K562 (cell line): Measurements from ENCODE around the gene CUTA. TPM values are rescaled to one million over a fixed set of nuclear protein-coding genes. Genes with fewer than 3 reads are reported as not detected.
A peak's percentile ranks its signal among the peaks of the same experiment; 100 is the strongest.

Source experiments
- ATF7 ChIP-seq: fragments of 450-650 bp; IDR thresholded peaks from 2 replicates; pipeline ENCODE4 v1.7.1; 2014; ENCODE audit warnings: mild to moderate bottlenecking, moderate library complexity
- BRCA1 ChIP-seq, 2 experiments: fragments of 450-650 bp in 1 of 2; sonication (generic) in 1 of 2; formaldehyde crosslinking in 1 of 2; IDR thresholded peaks; 2 replicates each; pipeline versions ENCODE4 v1.5.0 to v1.6.1; 2017 to 2020; ENCODE audit warnings: mild to moderate bottlenecking in 1 of 2, missing genetic modification reagents in 1 of 2
- CBFB ChIP-seq: sonication (generic); formaldehyde crosslinking; IDR thresholded peaks from 2 replicates; pipeline ENCODE4 v1.4.0; 2020; ENCODE audit warnings: mild to moderate bottlenecking, missing genetic modification reagents
- CHAMP1 ChIP-seq: fragments of 450-650 bp; IDR thresholded peaks from 2 replicates; pipeline ENCODE4 v1.6.1; 2016; ENCODE audit warnings: mild to moderate bottlenecking
- DACH1 ChIP-seq: fragments of 450-650 bp; IDR thresholded peaks from 2 replicates; pipeline ENCODE4 v1.6.1; 2018; ENCODE audit not compliant: partially characterized antibody
- EP400 ChIP-seq: fragments of 450-650 bp; IDR thresholded peaks from 2 replicates; pipeline ENCODE4 v1.6.1; 2017; ENCODE audit warnings: antibody characterized with exemption, mild to moderate bottlenecking, moderate library complexity
- HDAC1 ChIP-seq, 2 experiments: fragments of 450-650 bp; IDR thresholded peaks; 2 replicates each; pipeline ENCODE4 v1.6.1; 2016 to 2017; ENCODE audit warnings: inconsistent platforms in 1 of 2, mild to moderate bottlenecking in 1 of 2, moderate library complexity in 1 of 2
- HDGF ChIP-seq: fragments of 450-650 bp; IDR thresholded peaks from 2 replicates; pipeline ENCODE4 v1.6.1; 2016
- NFIC ChIP-seq: fragments of 450-650 bp; IDR thresholded peaks from 2 replicates; pipeline ENCODE4 v1.6.1; 2017; ENCODE audit warnings: mild to moderate bottlenecking, inconsistent platforms
- NR2F6 ChIP-seq: fragments of 450-650 bp; formaldehyde crosslinking; IDR thresholded peaks from 2 replicates; pipeline ENCODE4 v1.4.0; 2020; ENCODE audit warnings: mild to moderate bottlenecking
- NRF1 ChIP-seq, 2 experiments: fragments of 450-650 bp; IDR thresholded peaks in 1 of 2; conservative IDR thresholded peaks in 1 of 2; 2 replicates each; pipeline ENCODE4 v1.6.1; 2014; ENCODE audit warnings: mild to moderate bottlenecking in 2 of 2
- PHF21A ChIP-seq: fragments of 450-650 bp; IDR thresholded peaks from 2 replicates; pipeline ENCODE4 v1.6.1; 2017; ENCODE audit warnings: low read depth, borderline replicate concordance
- RAD51 ChIP-seq: fragments of 450-650 bp; IDR thresholded peaks from 2 replicates; pipeline ENCODE4 v1.7.1; 2016; ENCODE audit warnings: low read depth, mild to moderate bottlenecking, borderline replicate concordance
- RBM22 ChIP-seq: fragments of 200-400 bp; formaldehyde crosslinking; IDR thresholded peaks from 2 replicates; pipeline ENCODE4 v1.6.1; 2018; ENCODE audit warnings: low read length, low read depth; ENCODE audit not compliant: poor library complexity, severe bottlenecking
- RHOXF2B ChIP-seq: fragments of 250-450 bp; sonication (Bioruptor Pico); conservative IDR thresholded peaks from 2 replicates; pipeline ENCODE4 v1.5.1; 2021
- SRSF9 ChIP-seq: fragments of 200-400 bp; formaldehyde crosslinking; IDR thresholded peaks from 2 replicates; pipeline ENCODE4 v1.6.1; 2017; ENCODE audit warnings: low read depth, low read length, borderline replicate concordance
- TAF1 ChIP-seq: IDR thresholded peaks from 2 replicates; pipeline ENCODE4 v1.6.1; 2011; ENCODE audit warnings: mild to moderate bottlenecking, low read length, moderate library complexity; ENCODE audit not compliant: insufficient read depth, control insufficient read depth, severe bottlenecking; ENCODE audit errors: extremely low read depth
- TCF7L2 ChIP-seq: fragments of 150-350 bp; IDR thresholded peaks from 2 replicates; pipeline ENCODE4 v1.6.1; 2016; ENCODE audit warnings: low read depth, mild to moderate bottlenecking, low read length, moderate library complexity
- WHSC1 ChIP-seq: IDR thresholded peaks from one replicate; pipeline ENCODE4 v1.6.1; 2012; ENCODE audit warnings: low read length, control low read depth, inconsistent platforms
- ZC3H8 ChIP-seq: fragments of 450-650 bp; IDR thresholded peaks from 2 replicates; pipeline ENCODE4 v1.6.1; 2017
- ZNF165 ChIP-seq: fragments of 250-450 bp; sonication (Bioruptor Pico); IDR thresholded peaks from 2 replicates; pipeline ENCODE4 v1.4.0; 2020; ENCODE audit warnings: borderline replicate concordance
- ZNF311 ChIP-seq: fragments of 250-450 bp; sonication (Bioruptor Pico); IDR thresholded peaks from 2 replicates; pipeline ENCODE4 v1.4.0; 2020; ENCODE audit warnings: mild to moderate bottlenecking, moderate library complexity
- ZSCAN32 ChIP-seq: fragments of 450-650 bp; formaldehyde crosslinking; IDR thresholded peaks from 2 replicates; pipeline ENCODE4 v1.4.0; 2020; ENCODE audit warnings: mild to moderate bottlenecking, moderate library complexity
- polyA plus RNA-seq, 8 experiments: library from polyadenylated mRNA; depleted of rRNA in 4 of 8; stranded (reverse) in 5 of 8; unstranded in 3 of 8; fragments of >200 nt; fragmentation: Nextera tagmentation in 2 of 8; fragmentation: Illumina TruSeq in 1 of 8; extraction: Ambion mirVana in 2 of 8; extraction: Trizol in 1 of 8; gene quantifications; 2 replicates each; pipeline versions ENCODE4 v1.2.1 to v1.2.3, GENCODE V29; 2011 to 2014; ENCODE audit warnings: inconsistent platforms in 1 of 8, missing spikeins in 1 of 8
- total RNA-seq, 7 experiments: library from RNA; depleted of rRNA in 6 of 7; stranded (reverse); fragments of >200 nt in 6 of 7; fragmentation: Illumina TruSeq in 2 of 7; extraction: Trizol in 2 of 7; gene quantifications; 2 replicates each; pipeline versions ENCODE4 v1.2.1 to v1.2.3, GENCODE V29; 2011 to 2021; ENCODE audit warnings: low replicate concordance in 1 of 7
- TF ChIP-seq, protein P1 (sequence below): sonication (generic); formaldehyde crosslinking; IDR thresholded peaks from 2 replicates; pipeline ENCODE4 v1.8.0; 2022; ENCODE audit warnings: mild to moderate bottlenecking, missing genetic modification reagents, borderline replicate concordance
- TF ChIP-seq, protein P2 (sequence below): sonication (generic); formaldehyde crosslinking; IDR thresholded peaks from 2 replicates; pipeline ENCODE4 v1.8.1; 2023; ENCODE audit warnings: mild to moderate bottlenecking, missing genetic modification reagents

Gene CUTA
- total and polyA plus RNA-seq, 9 of the 15 experiments (the other 6 are each of a cell fraction or from before 2014, with no cell fraction given): 166 to 682 (median 310) TPM

GRCh38 chr6:33439956-33440648 lies 22.2 kb upstream of the CUTA start (continued):
- TF ChIP-seq, protein P1, sequence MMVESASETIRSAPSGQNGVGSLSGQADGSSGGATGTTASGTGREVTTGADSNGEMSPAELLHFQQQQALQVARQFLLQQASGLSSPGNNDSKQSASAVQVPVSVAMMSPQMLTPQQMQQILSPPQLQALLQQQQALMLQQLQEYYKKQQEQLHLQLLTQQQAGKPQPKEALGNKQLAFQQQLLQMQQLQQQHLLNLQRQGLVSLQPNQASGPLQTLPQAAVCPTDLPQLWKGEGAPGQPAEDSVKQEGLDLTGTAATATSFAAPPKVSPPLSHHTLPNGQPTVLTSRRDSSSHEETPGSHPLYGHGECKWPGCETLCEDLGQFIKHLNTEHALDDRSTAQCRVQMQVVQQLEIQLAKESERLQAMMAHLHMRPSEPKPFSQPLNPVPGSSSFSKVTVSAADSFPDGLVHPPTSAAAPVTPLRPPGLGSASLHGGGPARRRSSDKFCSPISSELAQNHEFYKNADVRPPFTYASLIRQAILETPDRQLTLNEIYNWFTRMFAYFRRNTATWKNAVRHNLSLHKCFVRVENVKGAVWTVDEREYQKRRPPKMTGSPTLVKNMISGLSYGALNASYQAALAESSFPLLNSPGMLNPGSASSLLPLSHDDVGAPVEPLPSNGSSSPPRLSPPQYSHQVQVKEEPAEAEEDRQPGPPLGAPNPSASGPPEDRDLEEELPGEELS (CRISPR knock-in tag): no peak
- peak; percentile 89 for TF ChIP-seq HDGF
- no peak for TF ChIP-seq NRF1 (conservative IDR thresholded peaks at IDR 0.05 in 1 of 2, IDR thresholded peaks at IDR 0.05 in 1 of 2)
- TF ChIP-seq ZC3H8: 0 out of 2 replicates have a peak, but pooled peaks have one; percentile 86
- no peak for TF ChIP-seq SRSF9
- TF ChIP-seq RHOXF2B (CRISPR knock-in tag): no peak
- TF ChIP-seq CBFB (CRISPR knock-in tag): no peak
- no peak for TF ChIP-seq PHF21A
- no peak for TF ChIP-seq WHSC1
- TF ChIP-seq ZNF165 (CRISPR knock-in tag): no peak
- no peak for TF ChIP-seq CHAMP1
- TF ChIP-seq BRCA1 (IDR thresholded peaks at IDR 0.05): no peak
- TF ChIP-seq BRCA1 (CRISPR knock-in tag; IDR thresholded peaks at IDR 0.05): no peak
- TF ChIP-seq ATF7: no peak
- TF ChIP-seq ZNF311: no peak
- no peak for TF ChIP-seq RBM22
- TF ChIP-seq NR2F6: no peak
- TF ChIP-seq, protein P2, sequence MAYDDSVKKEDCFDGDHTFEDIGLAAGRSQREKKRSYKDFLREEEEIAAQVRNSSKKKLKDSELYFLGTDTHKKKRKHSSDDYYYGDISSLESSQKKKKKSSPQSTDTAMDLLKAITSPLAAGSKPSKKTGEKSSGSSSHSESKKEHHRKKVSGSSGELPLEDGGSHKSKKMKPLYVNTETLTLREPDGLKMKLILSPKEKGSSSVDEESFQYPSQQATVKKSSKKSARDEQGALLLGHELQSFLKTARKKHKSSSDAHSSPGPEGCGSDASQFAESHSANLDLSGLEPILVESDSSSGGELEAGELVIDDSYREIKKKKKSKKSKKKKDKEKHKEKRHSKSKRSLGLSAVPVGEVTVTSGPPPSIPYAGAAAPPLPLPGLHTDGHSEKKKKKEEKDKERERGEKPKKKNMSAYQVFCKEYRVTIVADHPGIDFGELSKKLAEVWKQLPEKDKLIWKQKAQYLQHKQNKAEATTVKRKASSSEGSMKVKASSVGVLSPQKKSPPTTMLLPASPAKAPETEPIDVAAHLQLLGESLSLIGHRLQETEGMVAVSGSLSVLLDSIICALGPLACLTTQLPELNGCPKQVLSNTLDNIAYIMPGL (CRISPR knock-in tag): no peak
- no peak for TF ChIP-seq TAF1
- no peak for TF ChIP-seq ZSCAN32 (CRISPR knock-in tag)
- TF ChIP-seq EP400: 0 out of 2 replicates have a peak, but pooled peaks have one; percentile 39
- TF ChIP-seq DACH1: no peak
- TF ChIP-seq TCF7L2: no peak
- peak in 1 of 2 experiments; percentile 55; a peak in 2 of 4 replicates for TF ChIP-seq HDAC1 (IDR thresholded peaks at IDR 0.05)
- no peak; the same call in 1 of the 2 replicates for TF ChIP-seq NFIC
- no peak for TF ChIP-seq RAD51
